Subcutaneous adipose tissue (tissue), 4 donors: ENCODE results near the gene CNOT2. TPM values are rescaled to one million over a fixed set of nuclear protein-coding genes. Genes with fewer than 3 reads are reported as not detected.

Source experiments
- CTCF ChIP-seq: fragments of 450-650 bp; IDR thresholded peaks from one replicate; pipeline ENCODE4 v1.5.1; 2016; ENCODE audit warnings: low read depth, mild to moderate bottlenecking, control low read depth, antibody characterized with exemption, moderate library complexity
- total RNA-seq, 4 donors: library from RNA; depleted of rRNA; stranded (reverse); fragments of >200 nt; gene quantifications; one replicate each; pipeline ENCODE4 v1.1.0, GENCODE V29; 2016

Gene CNOT2
- total RNA-seq, 4 donors from 2014 or later, result 115 to 211 (median 141) TPM

GRCh38 chr12:70292017-70292776, 49.0 kb downstream of the CNOT2 start:
- no peak for TF ChIP-seq CTCF

GRCh38 chr12:70305794-70306193, 62.6 kb downstream of the CNOT2 start:
- TF ChIP-seq CTCF, result no peak

- no peak for TF ChIP-seq CTCF
Observed at GRCh38 chr12:70306676-70307075, 63.4 kb downstream of the CNOT2 start.

GRCh38 chr12:70307868-70308267, 64.6 kb downstream of the CNOT2 start:
- TF ChIP-seq CTCF, result no peak

- TF ChIP-seq CTCF, result no peak
Observed at GRCh38 chr12:70309348-70309747, 66.1 kb downstream of the CNOT2 start.

GRCh38 chr12:70314145-70314544, 70.9 kb downstream of the CNOT2 start:
- TF ChIP-seq CTCF, result no peak

GRCh38 chr12:70317781-70318180, 74.5 kb downstream of the CNOT2 start:
- no peak for TF ChIP-seq CTCF
